ENCODE measurements around the gene ERP29.
"Not testable (repeated sequence)": the region's sequence is repeated elsewhere in the genome, so short reads cannot be mapped to it uniquely, and the experiment has no call there.

The ERP29 gene

GRCh38 chr12:112008918-112009317 is 4.3 kb upstream of the ERP29 start:
- TF ChIP-seq Cebpa-rat (IDR thresholded peaks at IDR 0.05): no peak
- Histone ChIP-seq H3K36me3 (peaks cover 0 to 13% (median 9%) of the 10 kb centered on the region in 11 experiments; a peak in 8 of 22 replicates), H3K4me1 (peaks cover 24 to 71% (median 55%) of the 10 kb centered on the region in 10 experiments), H3K27ac (no peak overlapping the region), H3K27me3 (peaks cover 0 to 68% (median 0%) of the 10 kb centered on the region in 11 experiments; a peak in 8 of 22 replicates), H3K9ac (no peak overlapping the region), H3K4me3 (no peak overlapping the region), H3K4me2 (peak overlapping the region in 2 of 11 experiments; percentile 62 to 65; a peak in 3 of 22 replicates), H4K20me1 (peaks cover 0 to 13% (median 0%) of the 10 kb centered on the region in 11 experiments; a peak in 6 of 22 replicates), H3K9me3 (replicated peaks in 1 of 11) (peaks cover 0 to 15% (median 9%) of the 10 kb centered on the region in 11 experiments; a peak in 13 of 22 replicates)

GRCh38 chr12:112009596-112009995 is 3.6 kb upstream of the ERP29 start:
- H3K27me3 ChIP-seq: peaks cover 0 to 61% (median 0%) of the 10 kb centered on the region in 11 experiments; a peak in 7 of 22 replicates
- H3K36me3 ChIP-seq: peaks cover 0 to 13% (median 9%) of the 10 kb centered on the region in 11 experiments; a peak in 7 of 22 replicates
- not testable (repeated sequence) for H3K4me2 ChIP-seq, H3K27ac ChIP-seq, H3K9ac ChIP-seq, H3K4me3 ChIP-seq
- H4K20me1 ChIP-seq: peaks cover 0 to 12% (median 4%) of the 10 kb centered on the region in 11 experiments; a peak in 6 of 22 replicates
- peaks cover 0 to 15% (median 9%) of the 10 kb centered on the region in 11 experiments; a peak in 13 of 22 replicates for H3K9me3 ChIP-seq (replicated peaks in 1 of 11)
- H3K4me1 ChIP-seq: peaks cover 24 to 70% (median 60%) of the 10 kb centered on the region in 10 experiments

- Histone ChIP-seq H3K9me3 (replicated peaks in 1 of 11) (peaks cover 0 to 16% (median 9%) of the 10 kb centered on the region in 11 experiments; a peak in 15 of 22 replicates), H4K20me1 (peaks cover 1 to 22% (median 14%) of the 10 kb centered on the region in 11 experiments; a peak in 14 of 22 replicates), H3K27ac (no peak overlapping the region), H3K9ac (no peak overlapping the region), H3K27me3 (peaks cover 0 to 51% (median 0%) of the 10 kb centered on the region in 11 experiments; a peak in 6 of 22 replicates), H3K4me1 (peaks cover 29 to 71% (median 65%) of the 10 kb centered on the region in 10 experiments), H3K4me2 (peak overlapping the region in 7 of 11 experiments; percentile 6 to 99 (median 95); a peak in 12 of 22 replicates), H3K4me3 (no peak overlapping the region), H3K36me3 (peaks cover 0 to 18% (median 14%) of the 10 kb centered on the region in 11 experiments; a peak in 19 of 22 replicates)
- TF ChIP-seq Cebpa-rat (IDR thresholded peaks at IDR 0.05): no peak
Observed at GRCh38 chr12:112010415-112011344, 2.5 kb upstream of the ERP29 start.

GRCh38 chr12:112011685-112012084 is 1.5 kb upstream of the ERP29 start:
- Histone ChIP-seq H3K9ac (peak overlapping the region in 8 of 11 experiments; percentile 83 to 99 (median 92); a peak in 16 of 22 replicates), H3K27me3 (peaks cover 0 to 40% (median 0%) of the 10 kb centered on the region in 11 experiments; a peak in 6 of 22 replicates), H3K4me3 (peak overlapping the region; percentile 59 to 100 (median 83); a peak in 18 of 20 replicates)

GRCh38 chr12:112013601-112014402 is 576 bp downstream of the ERP29 start:
- Histone ChIP-seq H3K9me3 (replicated peaks in 1 of 11) (peaks cover 0 to 22% (median 11%) of the 10 kb centered on the region in 11 experiments; a peak in 15 of 22 replicates), H3K4me2 (peak overlapping the region; percentile 79 to 97 (median 89)), H3K36me3 (peaks cover 22 to 49% (median 42%) of the 10 kb centered on the region in 11 experiments), H3K9ac (peak overlapping the region; percentile 82 to 99 (median 96)), H3K4me3 (peak overlapping the region; percentile 73 to 100 (median 97)), H3K27me3 (peaks cover 0 to 19% (median 0%) of the 10 kb centered on the region in 11 experiments; a peak in 4 of 22 replicates), H4K20me1 (peaks cover 29 to 49% (median 41%) of the 10 kb centered on the region in 11 experiments; a peak in 21 of 22 replicates), H3K4me1 (peaks cover 23 to 55% (median 41%) of the 10 kb centered on the region in 10 experiments), H3K27ac (peak overlapping the region; percentile 66 to 98 (median 92))
- no peak for TF ChIP-seq Cebpa-rat (IDR thresholded peaks at IDR 0.05)

More at GRCh38 chr12:112011685-112012084, 1.5 kb upstream of the ERP29 start:
- peaks cover 0 to 22% (median 11%) of the 10 kb centered on the region in 11 experiments; a peak in 15 of 22 replicates for H3K9me3 ChIP-seq (replicated peaks in 1 of 11)
- peaks cover 10 to 28% (median 24%) of the 10 kb centered on the region in 11 experiments; a peak in 21 of 22 replicates for H3K36me3 ChIP-seq
- peaks cover 8 to 28% (median 20%) of the 10 kb centered on the region in 11 experiments; a peak in 16 of 22 replicates for H4K20me1 ChIP-seq
- peaks cover 23 to 64% (median 58%) of the 10 kb centered on the region in 10 experiments for H3K4me1 ChIP-seq
- H3K4me2 ChIP-seq: peak overlapping the region; percentile 78 to 99 (median 95)
- peak overlapping the region in 9 of 11 experiments; percentile 89 to 98 (median 97); a peak in 18 of 22 replicates for H3K27ac ChIP-seq
- no peak for TF ChIP-seq Cebpa-rat (IDR thresholded peaks at IDR 0.05)

- Histone ChIP-seq H3K9me3 (replicated peaks in 1 of 11) (peaks cover 0 to 15% (median 4%) of the 10 kb centered on the region in 11 experiments; a peak in 13 of 22 replicates), H3K9ac (peak overlapping the region in 1 of 11 experiments; percentile 91; a peak in 1 of 22 replicates), H3K27ac (peak overlapping the region in 7 of 11 experiments; percentile 90 to 98 (median 97); a peak in 14 of 22 replicates), H3K36me3 (peaks cover 42 to 61% (median 56%) of the 10 kb centered on the region in 11 experiments), H3K4me2 (peak overlapping the region in 10 of 11 experiments; percentile 79 to 97 (median 89); a peak in 15 of 22 replicates), H3K27me3 (0 out of 22 replicates have a peak, but pooled peaks cover 0 to under 1% (median 0%) of the 10 kb centered on the region in 11 experiments), H3K4me1 (peaks cover 23 to 50% (median 37%) of the 10 kb centered on the region in 10 experiments), H4K20me1 (peaks cover 50 to 71% (median 63%) of the 10 kb centered on the region in 11 experiments; a peak in 21 of 22 replicates), H3K4me3 (no peak overlapping the region)
- no peak for TF ChIP-seq Cebpa-rat (IDR thresholded peaks at IDR 0.05)
Observed at GRCh38 chr12:112015938-112016337, 2.7 kb downstream of the ERP29 start.

- Histone ChIP-seq H3K9ac (0 out of 22 replicates have a peak overlapping the region, but pooled peaks of 1 of the 11 experiments have one; percentile 9), H4K20me1 (peaks cover 61 to 82% (median 74%) of the 10 kb centered on the region in 11 experiments; a peak in 21 of 22 replicates)
Observed at GRCh38 chr12:112017041-112017440, 3.8 kb downstream of the ERP29 start.

More at GRCh38 chr12:112017041-112017440, 3.8 kb downstream of the ERP29 start:
- no peak for TF ChIP-seq Cebpa-rat (IDR thresholded peaks at IDR 0.05)
- H3K4me1 ChIP-seq: peaks cover 17 to 41% (median 28%) of the 10 kb centered on the region in 10 experiments
- no peak overlapping the region for H3K4me2 ChIP-seq
- peak overlapping the region in 1 of 11 experiments; percentile 35; a peak in 1 of 22 replicates for H3K27ac ChIP-seq
- no peaks in the 10 kb centered on the region for H3K27me3 ChIP-seq
- H3K9me3 ChIP-seq (replicated peaks in 1 of 11): peaks cover 0 to 8% (median 4%) of the 10 kb centered on the region in 11 experiments; a peak in 7 of 22 replicates
- H3K4me3 ChIP-seq: no peak overlapping the region
- peaks cover 53 to 70% (median 66%) of the 10 kb centered on the region in 11 experiments for H3K36me3 ChIP-seq

Measured in BLaER1 treated with 17β-estradiol and CSF1 and Interleukin-3, amounts not matched to agents 10 nM and 100 nM (cell line).